Kidney capillary endothelial cell (primary cell): ENCODE results near the gene SHC2.
A peak's percentile ranks its signal among the peaks of the same experiment; 100 is the strongest.

Experiments
- DNase-seq: peaks from one replicate; pipeline ENCODE4 v3.0.0-alpha.2; 2018; ENCODE audit warnings: low spot score

Gene SHC2, protein sequence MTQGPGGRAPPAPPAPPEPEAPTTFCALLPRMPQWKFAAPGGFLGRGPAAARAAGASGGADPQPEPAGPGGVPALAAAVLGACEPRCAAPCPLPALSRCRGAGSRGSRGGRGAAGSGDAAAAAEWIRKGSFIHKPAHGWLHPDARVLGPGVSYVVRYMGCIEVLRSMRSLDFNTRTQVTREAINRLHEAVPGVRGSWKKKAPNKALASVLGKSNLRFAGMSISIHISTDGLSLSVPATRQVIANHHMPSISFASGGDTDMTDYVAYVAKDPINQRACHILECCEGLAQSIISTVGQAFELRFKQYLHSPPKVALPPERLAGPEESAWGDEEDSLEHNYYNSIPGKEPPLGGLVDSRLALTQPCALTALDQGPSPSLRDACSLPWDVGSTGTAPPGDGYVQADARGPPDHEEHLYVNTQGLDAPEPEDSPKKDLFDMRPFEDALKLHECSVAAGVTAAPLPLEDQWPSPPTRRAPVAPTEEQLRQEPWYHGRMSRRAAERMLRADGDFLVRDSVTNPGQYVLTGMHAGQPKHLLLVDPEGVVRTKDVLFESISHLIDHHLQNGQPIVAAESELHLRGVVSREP

DNA sequence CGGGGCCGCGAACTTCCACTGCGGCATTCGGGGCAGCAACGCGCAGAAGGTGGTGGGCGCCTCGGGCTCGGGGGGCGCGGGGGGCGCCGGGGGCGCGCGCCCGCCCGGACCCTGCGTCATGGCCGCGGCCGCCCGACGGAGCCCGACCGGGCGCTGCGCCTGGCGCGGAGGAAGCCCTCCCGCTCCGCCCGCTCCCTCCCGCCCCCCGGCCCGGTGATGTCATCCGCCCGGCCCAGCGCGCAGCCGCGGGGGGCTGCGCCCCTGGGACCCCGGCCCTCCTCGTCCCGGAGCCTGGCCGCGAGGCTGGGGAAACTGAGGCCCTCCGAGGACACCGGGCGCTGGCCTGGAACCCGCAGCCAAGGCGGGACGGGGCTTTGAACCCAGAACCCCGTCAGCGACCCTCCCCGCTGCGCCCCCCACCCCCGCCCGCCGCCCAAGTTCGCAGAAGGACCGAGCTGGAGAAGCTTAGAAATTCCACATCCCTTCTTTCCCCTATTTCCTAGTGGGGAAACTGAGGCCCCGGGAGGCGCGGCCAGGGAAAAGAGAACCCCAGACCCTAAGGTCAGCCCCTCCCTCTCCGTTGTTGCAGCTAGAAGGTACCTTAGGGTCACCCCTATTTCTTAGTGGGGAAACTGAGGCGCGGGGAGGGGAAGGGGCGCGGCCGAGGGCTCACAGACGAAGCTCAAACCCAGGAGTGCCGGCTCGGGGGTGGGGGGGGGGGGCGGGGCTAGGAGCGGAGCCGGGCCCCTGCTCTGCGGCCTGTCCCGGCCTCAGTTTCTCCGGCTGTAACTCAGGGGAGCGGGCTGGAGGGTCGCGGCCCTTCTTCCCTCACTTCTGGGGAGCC is at the start of gene SHC2:
TSS of gene SHC2 (minus strand) at position 157 of the 844 bp plus-strand sequence. CDS start at position 120, 37 bp downstream.
- DNase-seq: no peak

DNA sequence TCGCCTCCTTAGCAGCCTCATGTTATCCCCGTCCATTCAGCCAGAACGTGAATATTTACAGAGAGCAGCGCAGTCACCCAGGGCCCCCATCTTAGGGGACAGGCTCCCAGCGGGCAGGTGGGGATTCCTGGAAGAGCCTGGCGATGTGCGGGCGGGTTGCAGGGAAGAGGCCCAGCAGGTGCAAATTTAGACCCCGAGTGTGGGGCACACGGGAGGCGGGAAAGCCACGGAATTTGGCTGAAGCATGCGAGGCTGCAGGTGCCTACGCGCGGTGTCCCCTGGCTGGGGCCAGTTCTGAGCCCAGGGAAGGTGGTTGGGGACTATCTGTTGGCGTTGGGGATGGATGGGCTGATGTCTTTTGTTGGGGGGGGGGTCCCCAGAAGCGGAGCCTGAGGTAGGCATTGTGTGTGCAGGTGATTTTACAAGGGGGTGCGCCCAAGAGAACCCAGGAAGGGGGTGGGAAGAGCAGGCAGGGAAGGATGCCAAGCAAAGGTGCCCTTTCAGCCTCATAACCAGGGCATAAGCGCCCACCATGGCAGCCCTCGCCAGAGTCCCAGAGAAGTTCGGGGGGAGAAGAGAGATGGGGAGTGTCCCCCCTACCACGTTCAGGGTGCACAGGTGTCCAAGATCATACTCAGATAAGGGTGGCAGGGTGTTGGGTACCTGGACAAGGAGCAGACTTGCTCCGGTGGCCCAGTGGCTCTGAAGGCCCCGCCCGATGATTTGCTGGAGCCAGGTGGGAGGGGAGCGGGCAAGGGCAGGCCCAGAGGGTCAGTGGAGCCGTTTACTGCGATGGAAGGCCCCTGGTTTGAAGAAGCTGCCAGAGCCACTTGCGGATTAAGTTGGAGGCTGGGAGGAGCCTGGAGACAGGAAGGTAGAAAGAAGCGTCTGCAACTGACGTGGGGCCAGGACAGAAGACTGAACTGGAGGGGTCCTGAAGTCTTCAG is 47.6 kb upstream of the SHC2 start:
- no peak for DNase-seq

DNA sequence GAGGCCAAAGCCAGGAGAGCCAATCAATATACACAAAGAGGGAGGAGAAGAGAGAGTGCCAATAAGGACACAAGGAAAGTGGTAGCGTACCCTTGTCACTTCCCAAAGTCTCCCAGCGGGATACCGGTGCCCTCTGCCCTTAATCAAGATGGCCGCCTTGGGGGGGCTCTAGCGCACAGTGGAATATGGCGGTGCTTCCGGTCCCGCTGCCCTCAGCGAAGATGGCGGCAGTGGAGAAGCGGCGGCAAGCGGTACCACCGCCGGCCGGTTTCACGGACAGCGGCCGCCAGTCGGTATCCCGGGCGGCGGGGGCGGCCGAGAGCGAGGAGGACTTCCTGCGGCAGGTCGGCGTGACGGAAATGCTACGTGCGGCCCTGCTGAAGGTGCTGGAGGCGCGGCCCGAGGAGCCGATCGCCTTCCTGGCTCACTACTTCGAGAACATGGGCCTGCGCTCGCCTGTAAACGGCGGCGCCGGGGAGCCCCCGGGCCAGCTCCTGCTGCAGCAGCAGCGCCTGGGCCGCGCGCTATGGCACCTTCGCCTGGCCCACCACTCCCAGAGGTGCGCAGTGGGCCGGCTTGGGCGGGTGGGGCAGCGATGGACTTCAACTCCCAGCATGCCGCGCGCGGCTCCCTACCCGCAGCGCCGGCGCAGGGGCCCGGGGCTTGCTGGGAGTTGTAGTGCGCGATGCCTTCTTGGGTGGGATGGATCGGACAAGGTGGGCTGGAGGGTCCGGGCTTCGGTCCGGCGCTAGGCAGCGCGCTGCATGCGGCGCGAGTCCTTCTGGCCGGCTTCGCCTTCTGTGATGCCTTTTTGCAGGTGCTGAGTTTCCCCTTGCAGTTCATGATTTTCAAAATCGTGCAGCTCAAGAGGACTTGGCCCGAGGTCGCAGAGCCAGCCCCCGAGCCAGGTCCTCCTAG is 46.7 kb upstream of the SHC2 start, which contains the start of gene TPGS1:
TSS of gene TPGS1 (plus strand) at position 212 of the 918 bp plus-strand sequence. CDS start at position 222, 10 bp downstream.
- DNase-seq: peak; percentile 65

DNA sequence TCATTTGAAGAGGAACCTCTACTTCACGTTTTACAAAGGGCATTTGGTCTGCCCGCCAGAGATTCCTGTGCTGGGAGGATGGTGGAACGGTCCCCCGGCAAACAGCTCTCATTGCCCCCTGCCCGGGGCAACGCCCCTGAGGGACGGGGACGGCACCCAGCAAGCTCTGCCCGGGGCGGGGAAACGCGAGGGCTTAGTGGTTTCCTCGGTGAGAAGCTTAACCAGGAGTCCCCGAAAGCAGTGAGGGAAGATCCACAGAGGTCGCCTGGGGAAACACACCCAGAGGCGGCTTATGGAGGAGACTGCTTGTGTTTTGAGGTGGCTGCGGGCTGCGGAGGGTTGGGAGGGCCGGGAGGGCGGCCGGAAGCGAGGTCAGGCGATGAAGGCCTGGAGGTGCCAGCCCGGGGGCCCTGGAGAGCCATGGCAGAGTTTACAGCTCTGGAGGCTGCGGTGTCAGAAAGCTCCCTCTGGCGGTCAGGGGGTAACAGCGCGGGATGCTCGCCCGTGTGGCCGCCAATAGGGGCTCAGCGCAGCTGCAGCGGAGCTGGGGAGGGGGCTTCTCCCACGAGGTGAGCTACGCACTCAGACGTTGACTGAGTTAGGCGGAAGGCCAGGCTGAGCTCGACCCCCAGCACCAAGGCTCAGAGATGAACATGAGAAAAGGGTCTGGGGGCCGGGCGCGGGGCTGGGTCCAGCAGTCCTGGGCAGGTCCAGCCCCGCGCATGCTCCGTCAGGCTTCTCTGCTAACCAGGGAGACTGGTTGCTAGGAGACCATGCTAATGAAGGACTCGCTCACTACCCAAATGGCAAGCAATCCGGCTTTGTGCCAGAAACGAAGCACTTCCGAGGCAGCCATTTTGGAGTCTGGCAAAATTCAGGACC is 45.8 kb upstream of the SHC2 start:
- DNase-seq: peak; percentile 100

DNA sequence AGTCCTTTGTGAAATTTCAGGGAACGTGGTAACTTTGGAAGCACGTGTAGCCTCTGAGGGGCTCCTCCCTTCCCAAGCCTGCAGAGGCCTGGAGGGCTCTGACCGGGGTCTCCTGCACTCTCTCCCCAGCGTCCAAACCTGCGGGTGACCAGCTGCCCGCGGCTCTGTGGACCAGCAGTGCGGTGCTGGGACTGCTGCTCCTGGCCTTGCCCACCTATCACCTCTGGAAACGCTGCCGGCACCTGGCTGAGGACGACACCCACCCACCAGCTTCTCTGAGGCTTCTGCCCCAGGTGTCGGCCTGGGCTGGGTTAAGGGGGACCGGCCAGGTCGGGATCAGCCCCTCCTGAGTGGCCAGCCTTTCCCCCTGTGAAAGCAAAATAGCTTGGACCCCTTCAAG is 43.8 kb upstream of the SHC2 start:
- DNase-seq: no peak

DNA sequence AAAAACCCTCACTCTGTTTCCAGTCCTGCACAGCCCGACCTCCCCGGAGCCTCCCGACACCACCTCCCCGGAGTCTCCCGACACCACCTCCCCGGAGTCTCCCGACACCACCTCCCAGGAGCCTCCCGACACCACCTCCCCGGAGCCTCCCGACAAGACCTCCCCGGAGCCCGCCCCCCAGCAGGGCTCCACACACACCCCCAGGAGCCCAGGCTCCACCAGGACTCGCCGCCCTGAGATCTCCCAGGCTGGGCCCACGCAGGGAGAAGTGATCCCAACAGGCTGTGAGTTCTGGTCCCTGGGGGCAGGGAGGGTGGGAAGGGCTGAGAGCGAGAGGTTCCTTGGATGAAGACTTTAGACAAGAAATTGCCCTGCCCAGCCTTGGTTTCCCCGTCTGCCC is 40.8 kb upstream of the SHC2 start:
- DNase-seq: no peak

DNA sequence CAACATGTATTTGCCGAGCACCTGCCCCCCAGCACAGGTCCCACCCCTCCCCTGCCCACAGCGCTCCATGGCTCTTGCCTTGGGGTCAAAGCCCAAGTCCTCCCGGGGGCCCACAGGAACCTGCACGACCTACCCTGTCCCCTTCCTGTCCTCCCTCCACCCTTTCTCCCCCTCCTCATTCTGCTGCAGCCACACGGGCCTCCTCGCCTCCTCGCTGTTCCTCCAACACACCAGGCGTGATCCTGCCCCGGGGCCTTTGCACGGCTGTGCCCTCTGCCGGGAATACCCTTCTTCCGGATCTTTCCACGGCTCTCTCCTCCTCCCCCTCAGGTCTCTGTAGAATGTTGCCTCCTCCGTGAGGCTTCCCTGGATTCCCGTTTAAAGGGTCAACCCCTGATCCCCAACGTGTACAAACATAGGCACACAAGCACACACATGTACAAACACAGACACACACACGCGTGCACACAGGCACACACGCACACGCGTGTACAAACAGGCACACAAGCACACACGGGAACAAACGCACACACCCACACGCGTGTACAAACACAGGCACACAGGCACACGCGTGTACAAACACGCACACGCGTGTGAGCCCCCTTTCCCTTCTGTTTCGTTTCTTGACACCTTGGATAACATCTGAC is 38.3 kb upstream of the SHC2 start:
- DNase-seq: no peak

DNA sequence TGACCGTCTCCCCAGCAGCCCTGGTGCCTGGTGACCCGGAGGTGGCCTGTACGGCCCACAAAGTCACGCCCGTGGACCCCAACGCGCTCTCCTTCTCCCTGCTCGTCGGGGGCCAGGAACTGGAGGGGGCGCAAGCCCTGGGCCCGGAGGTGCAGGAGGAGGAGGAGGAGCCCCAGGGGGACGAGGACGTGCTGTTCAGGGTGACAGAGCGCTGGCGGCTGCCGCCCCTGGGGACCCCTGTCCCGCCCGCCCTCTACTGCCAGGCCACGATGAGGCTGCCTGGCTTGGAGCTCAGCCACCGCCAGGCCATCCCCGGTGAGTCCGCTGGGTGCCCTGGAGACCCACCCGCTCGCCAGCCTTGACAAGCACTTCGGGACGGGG is 37.7 kb upstream of the SHC2 start:
- DNase-seq: no peak

DNA sequence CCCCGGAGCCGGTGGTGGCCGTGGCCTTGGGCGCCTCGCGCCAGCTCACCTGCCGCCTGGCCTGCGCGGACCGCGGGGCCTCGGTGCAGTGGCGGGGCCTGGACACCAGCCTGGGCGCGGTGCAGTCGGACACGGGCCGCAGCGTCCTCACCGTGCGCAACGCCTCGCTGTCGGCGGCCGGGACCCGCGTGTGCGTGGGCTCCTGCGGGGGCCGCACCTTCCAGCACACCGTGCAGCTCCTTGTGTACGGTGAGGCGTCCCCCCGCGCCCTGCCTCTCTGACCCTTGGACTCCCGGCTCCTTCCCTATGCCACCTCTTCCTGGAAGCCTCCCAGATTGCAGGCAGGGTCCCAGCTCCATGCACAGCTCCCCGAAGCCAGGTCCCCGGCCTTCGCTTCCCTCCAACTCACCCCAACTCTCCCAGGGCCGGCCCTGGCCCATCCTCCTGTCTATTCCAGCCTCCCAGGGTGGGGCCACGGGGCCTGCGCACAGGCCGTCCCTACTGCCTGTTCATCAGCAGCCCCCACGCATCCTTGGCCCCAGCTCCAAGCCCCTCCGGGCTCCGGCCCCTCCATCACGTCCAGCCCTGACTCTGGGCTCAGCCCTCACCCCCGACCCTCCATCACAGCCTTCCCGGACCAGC is 37.2 kb upstream of the SHC2 start:
- DNase-seq: no peak

DNA sequence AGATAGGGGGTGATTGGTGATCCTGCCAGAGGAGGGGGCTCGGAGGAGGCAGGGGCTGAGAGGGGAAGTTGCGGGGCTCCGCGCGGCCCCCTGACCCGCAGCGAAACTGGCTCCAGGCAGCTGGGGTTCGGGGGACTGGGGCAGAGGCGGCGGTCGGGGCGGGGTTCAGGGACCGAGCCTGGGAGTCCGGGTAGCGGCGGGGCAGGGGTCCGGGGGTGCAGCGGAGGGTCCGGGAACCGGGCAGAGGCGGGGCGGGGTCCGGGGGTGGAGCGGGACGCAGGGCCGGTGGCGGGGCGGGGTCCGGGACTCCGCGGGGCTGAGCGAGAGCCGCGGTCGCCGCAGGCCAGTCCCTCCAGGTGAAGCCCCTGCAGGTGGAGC is 36.6 kb upstream of the SHC2 start:
- no peak for DNase-seq

DNA sequence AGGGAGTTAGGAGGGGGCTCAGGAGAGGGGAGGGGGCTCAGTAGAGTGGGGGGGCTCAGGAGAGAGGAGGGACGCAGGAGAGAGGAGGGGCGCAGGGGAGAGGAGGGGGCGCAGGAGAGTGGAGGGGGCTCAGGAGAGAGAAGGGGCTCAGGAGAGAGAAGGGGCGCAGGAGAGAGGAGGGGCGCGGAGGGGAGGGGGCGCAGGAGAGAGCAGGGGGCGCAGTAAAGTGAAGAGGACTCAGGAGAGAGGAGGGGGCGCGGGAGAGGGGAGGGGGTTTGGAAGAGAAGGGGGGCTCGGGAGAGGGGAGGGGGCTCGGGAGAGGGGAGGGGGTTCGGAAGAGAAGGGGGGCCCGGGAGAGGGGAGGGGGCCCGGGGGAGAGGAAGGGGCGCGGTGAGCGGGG is 36.2 kb upstream of the SHC2 start:
- no peak for DNase-seq

DNA sequence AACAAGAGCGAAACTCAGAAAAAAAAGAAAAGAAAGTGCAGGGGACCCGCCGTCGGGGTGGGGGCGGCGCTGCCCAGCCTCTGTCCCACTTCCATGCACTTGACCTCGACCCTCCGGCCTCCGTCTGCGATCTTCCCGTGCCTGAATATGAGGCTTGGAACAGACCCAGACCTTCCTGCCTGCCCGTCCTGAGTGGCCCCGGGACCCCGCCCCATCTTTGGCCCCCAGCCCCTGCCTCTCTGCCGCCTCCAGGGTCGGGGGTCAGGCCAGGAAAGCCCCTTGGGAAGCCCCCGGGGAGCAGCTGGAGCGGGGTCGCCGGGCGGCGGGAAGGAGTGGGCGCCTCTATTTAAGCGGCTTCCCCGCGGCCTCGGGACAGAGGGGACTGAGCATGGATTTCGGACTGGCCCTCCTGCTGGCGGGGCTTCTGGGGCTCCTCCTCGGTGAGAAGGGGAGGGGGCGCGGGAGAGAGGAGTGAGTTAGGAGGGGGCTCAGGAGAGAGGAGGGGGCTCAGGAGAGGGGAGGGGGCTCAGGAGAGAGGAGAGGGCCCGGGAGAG is 35.4 kb upstream of the SHC2 start, which contains the start of gene MADCAM1:
TSS of gene MADCAM1 (plus strand) at position 375 of the 554 bp plus-strand sequence. CDS start at position 389, 14 bp downstream.
- no peak for DNase-seq

DNA sequence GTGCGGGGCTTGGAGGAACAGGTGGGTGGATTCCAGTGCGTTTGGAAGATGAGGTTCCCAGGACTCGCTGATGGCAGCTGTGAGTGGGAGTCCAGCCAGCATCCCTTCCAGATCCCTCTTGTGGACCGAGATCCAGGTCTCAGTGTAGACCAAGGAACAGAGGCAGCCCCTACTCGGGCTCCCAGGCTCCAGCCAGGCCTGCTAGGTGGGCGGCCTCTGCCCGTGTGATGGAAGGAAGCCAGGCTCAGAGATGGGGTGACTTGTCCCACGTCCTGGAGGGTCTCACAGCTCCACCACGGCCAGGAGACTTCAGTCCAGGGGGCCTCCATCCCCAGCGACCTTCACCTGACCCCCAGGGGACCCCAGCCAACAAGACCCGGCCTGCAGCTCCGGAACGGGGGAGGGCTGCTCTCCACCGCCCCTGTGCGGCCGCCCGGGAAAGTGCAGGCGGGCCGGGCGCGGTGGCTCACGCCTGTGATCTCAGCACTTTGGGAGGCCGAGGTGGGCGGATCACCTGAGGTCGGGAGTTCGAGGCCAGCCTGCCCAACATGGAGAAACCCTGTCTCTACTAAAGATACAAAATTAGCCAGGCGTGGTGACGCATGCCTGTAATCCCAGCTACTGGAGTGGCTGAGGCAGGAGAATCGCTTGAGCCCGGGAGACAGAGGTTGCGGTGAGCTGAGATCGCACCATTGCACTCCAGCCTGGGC is 34.7 kb upstream of the SHC2 start:
- DNase-seq: no peak

DNA sequence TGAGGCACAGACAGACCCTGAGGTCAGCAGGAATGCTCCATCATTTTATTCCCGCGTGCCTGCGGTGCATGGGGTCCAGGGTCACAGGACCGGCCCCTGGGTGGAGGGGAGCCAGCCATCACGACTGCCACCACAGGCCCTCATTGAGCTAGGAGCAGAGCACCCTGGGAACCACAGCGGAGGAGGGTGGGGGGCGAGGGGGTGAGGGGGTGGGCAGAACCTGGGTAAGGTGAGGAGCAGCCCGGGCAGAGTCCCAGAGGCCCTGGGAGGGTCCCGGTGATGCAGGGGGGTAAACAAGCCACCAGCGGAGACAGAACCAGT is 34.2 kb upstream of the SHC2 start:
- no peak for DNase-seq

DNA sequence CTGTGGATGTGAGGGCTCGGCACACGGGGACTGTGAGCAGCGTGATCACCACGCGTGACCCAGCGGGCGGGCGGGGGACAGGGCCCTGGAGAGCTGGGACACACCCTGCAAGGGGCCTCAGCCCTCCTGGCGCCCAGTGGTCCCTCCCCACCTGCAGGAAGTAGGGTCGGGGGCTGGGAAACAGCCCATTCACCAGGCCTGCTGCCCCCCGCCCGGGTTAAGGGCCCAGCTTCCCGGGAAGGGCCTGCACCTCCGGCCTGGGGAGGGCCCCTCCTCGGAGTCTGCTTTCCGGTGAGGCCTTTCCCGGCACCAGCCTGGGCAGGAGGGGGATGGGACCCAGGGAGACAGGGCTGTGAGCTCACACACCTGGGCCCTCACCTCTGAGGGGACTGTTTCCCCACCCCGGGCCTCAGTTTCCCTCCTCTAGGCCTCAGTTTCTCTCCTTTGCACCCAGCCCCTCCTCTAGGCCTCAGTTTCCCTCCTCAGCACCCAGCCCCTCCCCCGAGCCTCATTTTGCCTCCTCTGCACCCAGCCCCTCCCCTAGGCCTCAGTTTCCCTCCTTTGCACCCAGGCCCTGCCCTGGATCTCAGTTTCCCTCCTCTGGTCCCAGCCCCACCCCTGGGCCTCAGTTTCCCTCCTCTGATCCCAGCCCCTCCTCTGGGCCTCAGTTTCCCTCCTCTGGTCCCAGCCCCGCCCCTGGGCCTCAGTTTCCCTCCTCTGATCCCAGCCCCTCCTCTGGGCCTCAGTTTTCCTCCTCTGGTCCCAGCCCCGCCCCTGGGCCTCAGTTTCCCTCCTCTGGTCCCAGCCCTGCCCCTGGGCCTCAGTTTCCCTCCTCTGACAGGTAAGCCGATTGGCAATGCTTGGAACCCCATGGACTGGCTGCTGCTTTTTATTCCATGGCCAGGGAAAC is 33.6 kb upstream of the SHC2 start:
- DNase-seq: no peak

DNA sequence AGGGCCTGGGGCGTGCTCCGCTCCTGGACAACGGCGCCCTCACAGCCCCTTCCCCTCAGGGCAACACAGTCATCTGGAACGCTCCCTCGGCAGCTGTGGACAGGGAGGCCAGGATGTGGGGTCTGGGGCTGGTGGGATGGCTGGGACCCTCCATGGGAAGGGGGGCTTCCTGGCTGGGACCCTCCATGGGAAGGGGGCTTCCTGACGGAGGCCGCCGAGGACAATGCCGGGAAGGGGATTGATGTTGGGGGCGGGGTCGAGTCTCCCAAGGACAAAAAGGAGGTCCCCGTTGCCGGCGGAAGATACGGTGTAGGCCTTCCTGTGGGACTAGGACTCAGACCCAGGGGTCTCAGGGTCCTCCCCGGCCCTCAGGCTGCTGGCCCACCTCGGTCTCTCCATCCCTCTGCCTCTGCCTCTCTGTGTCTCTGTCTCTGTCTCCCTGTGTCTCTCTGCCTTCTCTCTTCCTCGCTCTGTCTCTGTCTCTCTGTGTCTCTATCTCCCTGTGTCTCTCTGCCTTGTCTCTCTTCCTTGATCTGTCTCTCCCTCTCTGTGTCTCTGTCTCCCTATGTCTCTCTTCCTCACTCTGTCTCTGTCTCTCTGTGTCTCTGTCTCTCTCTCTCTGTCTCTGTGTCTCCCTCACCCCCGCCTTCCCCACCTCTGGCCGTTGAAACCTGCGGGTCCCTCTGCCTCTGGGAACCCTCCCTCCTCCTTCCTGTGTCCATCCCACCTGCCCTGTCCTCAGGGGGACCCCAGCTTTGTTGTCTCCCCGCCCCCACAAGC is 32.7 kb upstream of the SHC2 start:
- no peak for DNase-seq
